Mesothelial cell of epicardium (in vitro differentiated cells): ENCODE results near the gene NDC80. TPM values are rescaled to one million over a fixed set of nuclear protein-coding genes. Genes with fewer than 3 reads are reported as not detected.
"Not testable (repeated sequence)": the region's sequence is repeated elsewhere in the genome, so short reads cannot be mapped to it uniquely, and the experiment has no call there.

ENCODE experiments used
- DNase-seq, 2 experiments: peaks; one replicate each; pipeline ENCODE4 v3.0.0; 2021; ENCODE audit warnings: low spot score in 2 of 2; ENCODE audit not compliant: unreplicated experiment in 2 of 2
- H3K27ac Mint-ChIP-seq: 2 replicates; pipeline ENCODE4 v1.8.0; 2021; ENCODE audit warnings: mixed read lengths
- H3K27me3 Mint-ChIP-seq: 2 replicates; pipeline ENCODE4 v1.8.0; 2021; ENCODE audit warnings: low read depth, mixed read lengths
- H3K36me3 Mint-ChIP-seq: 2 replicates; pipeline ENCODE4 v1.8.0; 2021; ENCODE audit warnings: mixed read lengths
- H3K4me1 Mint-ChIP-seq: 2 replicates; pipeline ENCODE4 v1.8.0; 2021; ENCODE audit warnings: mixed read lengths
- H3K4me3 Mint-ChIP-seq: 2 replicates; pipeline ENCODE4 v1.8.0; 2021; ENCODE audit warnings: mild to moderate bottlenecking, moderate library complexity, mixed read lengths
- H3K9me3 Mint-ChIP-seq: 2 replicates; pipeline ENCODE4 v1.8.0; 2021; ENCODE audit warnings: mixed read lengths
- CTCF ChIP-seq: fragments of 200-600 bp; sonication (generic); IDR thresholded peaks from one replicate; pipeline ENCODE4 v1.5.0; 2021; ENCODE audit warnings: antibody characterized with exemption; ENCODE audit not compliant: unreplicated experiment
- total RNA-seq: library from RNA; stranded (reverse); gene quantifications from 3 replicates; pipeline ENCODE4 v1.2.1, GENCODE V29; 2021

The NDC80 gene
- total RNA-seq, 1 donor from 2014 or later = 13.4 TPM

- Mint-ChIP-seq H3K27ac (peak overlapping the region; percentile 80), H3K4me1 (peaks cover 30% of the 10 kb centered on the region), H3K9me3 (peaks cover 3% of the 10 kb centered on the region), H3K4me3 (peak overlapping the region; percentile 59), H3K36me3 (peaks cover 4% of the 10 kb centered on the region), H3K27me3 (peaks cover 2% of the 10 kb centered on the region)
- no peak for TF ChIP-seq CTCF
- DNase-seq = no peak
Observed at GRCh38 chr18:2657788-2658458, 86.6 kb downstream of the NDC80 start.

DNA sequence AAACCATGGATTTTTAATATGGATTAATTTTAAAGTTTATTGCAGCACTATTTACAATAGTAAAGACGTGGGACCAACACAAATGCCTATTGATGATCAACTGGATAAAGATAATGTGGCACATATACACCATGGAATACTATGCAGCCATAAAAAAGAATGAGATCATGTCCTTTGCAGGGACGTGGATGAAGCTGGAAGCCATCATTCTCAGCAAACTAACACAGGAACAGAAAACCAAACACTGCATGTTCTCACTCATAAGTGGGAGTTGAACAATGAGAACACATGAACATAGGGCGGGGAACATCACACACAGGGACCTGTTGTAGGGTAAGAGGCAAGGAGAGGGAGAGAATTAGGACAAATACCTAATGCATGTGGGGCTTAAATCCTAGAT lies 89.5 kb downstream of the NDC80 start:
- not testable (repeated sequence) for DNase-seq, H3K4me3 Mint-ChIP-seq, H3K27me3 Mint-ChIP-seq, H3K36me3 Mint-ChIP-seq, H3K9me3 Mint-ChIP-seq, H3K27ac Mint-ChIP-seq
- H3K4me1 Mint-ChIP-seq = peaks cover 17% of the 10 kb centered on the region

DNA sequence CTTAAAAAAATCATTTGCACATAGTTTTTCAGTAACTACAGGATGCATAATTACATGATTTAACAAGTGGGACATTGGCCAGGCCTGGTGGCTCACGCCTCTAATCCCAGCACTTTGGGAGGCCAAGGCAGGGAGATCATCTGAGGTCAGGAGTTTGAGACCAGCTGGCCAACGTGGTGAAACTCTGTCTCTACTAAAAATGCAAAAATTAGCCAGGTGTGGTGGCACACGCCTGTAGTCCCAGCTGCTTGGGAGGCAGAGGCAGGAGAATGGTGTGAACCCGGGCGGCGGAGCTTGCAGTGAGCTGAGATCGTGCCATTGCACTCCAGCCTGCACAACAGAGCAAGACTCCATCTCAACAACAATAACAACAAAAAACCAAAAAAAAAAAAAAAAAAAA lies 90.9 kb downstream of the NDC80 start:
- H3K9me3 Mint-ChIP-seq, H3K36me3 Mint-ChIP-seq, H3K27ac Mint-ChIP-seq, H3K4me3 Mint-ChIP-seq, H3K27me3 Mint-ChIP-seq, DNase-seq: not testable (repeated sequence)
- peaks cover 11% of the 10 kb centered on the region for H3K4me1 Mint-ChIP-seq

DNA sequence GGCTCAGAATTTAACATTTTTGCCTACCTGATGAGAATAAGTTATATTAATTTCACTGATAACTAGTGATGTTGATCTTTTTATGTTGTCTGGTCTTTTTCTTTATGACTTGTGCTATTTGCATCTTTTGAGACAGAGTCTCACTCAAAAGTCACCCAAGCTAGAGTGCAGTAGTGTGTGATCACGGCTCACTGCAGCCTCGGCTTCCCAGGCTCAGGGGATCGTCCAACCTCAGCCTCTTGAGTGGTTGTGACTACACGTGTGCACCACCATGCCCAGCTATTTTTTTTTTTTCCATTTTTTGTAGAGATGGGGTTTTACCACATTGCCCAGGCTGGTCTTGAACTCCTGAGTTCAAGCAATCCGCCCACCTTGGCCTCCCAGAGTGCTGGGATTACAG lies 91.6 kb downstream of the NDC80 start:
- Mint-ChIP-seq H3K9me3 (peaks cover 3% of the 10 kb centered on the region), H3K4me3 (no peak overlapping the region), H3K27me3 (no peaks in the 10 kb centered on the region), H3K36me3 (peaks cover 11% of the 10 kb centered on the region), H3K4me1 (peaks cover 6% of the 10 kb centered on the region), H3K27ac (no peak overlapping the region)
- TF ChIP-seq CTCF = no peak
- DNase-seq = no peak

Other genes starting within 250 kb of the NDC80 start
- 9.6 to 14.4 TPM (median 10.7 TPM) in 3 replicates for gene METTL4, start 52 bp upstream of the NDC80 start, total RNA-seq
- gene SMCHD1, start 84.2 kb downstream of the NDC80 start, total RNA-seq = 71.2 to 73.5 TPM (median 71.7 TPM) in 3 replicates